GM19438 (cell line): ENCODE data around the gene MAGEA12.
"Not testable (repeated sequence)": the region's sequence is repeated elsewhere in the genome, so short reads cannot be mapped to it uniquely, and the experiment has no call there.

Source experiments
- ATAC-seq: cut with Tn5 transposase; IDR thresholded peaks from one replicate; pipeline ENCODE4 v1.9.1; 2021; ENCODE audit warnings: low read depth; ENCODE audit not compliant: unreplicated experiment

The MAGEA12 gene

GRCh38 chrX:152761582-152761981, 28.0 kb downstream of the MAGEA12 start:
- ATAC-seq: not testable (repeated sequence)

- not testable (repeated sequence) for ATAC-seq
Measured at GRCh38 chrX:152766562-152766961, 33.0 kb downstream of the MAGEA12 start.

- not testable (repeated sequence) for ATAC-seq
Measured at GRCh38 chrX:152769549-152770289, 36.2 kb downstream of the MAGEA12 start, which contains the start of gene MAGEA6. Gene MAGEA6, minus strand, starts transcription at chrX:152769689. Its CDS starts 2,039 bp downstream, at chrX:152767650.

- peak; percentile 74 for ATAC-seq
Measured at GRCh38 chrX:152787062-152787461, 53.5 kb downstream of the MAGEA12 start.
